GM12873 (cell line): Measurements from ENCODE around the gene FIGN.

ENCODE experiments used
- TF ChIP-seq, protein P1 (sequence below): IDR thresholded peaks from 2 replicates; pipeline ENCODE4 v1.5.1; 2012; ENCODE audit warnings: low read depth, mild to moderate bottlenecking, moderate library complexity, low read length, control low read depth; ENCODE audit not compliant: insufficient read depth; ENCODE audit errors: missing control alignments

FIGN gene

DNA sequence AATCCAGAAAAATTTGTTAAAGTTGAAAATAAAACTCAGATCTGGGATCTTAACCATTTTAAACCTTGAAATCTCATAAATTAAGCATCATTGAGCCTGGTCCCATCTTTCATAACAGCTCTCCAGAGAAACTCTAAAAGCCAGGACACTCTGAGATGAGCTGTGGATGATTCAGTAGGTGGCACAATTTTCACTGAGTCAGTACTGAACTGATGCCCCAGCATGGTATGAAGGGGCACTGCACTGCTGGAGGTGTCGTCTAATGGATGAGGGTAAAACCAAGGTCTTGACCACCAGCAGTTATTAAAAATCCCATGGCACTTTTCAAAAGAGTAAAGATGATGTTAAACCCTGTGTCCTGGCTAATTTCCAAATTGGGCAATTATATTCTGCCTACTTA is 170.6 kb downstream of the FIGN start:
- TF ChIP-seq, protein P1, sequence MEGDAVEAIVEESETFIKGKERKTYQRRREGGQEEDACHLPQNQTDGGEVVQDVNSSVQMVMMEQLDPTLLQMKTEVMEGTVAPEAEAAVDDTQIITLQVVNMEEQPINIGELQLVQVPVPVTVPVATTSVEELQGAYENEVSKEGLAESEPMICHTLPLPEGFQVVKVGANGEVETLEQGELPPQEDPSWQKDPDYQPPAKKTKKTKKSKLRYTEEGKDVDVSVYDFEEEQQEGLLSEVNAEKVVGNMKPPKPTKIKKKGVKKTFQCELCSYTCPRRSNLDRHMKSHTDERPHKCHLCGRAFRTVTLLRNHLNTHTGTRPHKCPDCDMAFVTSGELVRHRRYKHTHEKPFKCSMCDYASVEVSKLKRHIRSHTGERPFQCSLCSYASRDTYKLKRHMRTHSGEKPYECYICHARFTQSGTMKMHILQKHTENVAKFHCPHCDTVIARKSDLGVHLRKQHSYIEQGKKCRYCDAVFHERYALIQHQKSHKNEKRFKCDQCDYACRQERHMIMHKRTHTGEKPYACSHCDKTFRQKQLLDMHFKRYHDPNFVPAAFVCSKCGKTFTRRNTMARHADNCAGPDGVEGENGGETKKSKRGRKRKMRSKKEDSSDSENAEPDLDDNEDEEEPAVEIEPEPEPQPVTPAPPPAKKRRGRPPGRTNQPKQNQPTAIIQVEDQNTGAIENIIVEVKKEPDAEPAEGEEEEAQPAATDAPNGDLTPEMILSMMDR: no peak

DNA sequence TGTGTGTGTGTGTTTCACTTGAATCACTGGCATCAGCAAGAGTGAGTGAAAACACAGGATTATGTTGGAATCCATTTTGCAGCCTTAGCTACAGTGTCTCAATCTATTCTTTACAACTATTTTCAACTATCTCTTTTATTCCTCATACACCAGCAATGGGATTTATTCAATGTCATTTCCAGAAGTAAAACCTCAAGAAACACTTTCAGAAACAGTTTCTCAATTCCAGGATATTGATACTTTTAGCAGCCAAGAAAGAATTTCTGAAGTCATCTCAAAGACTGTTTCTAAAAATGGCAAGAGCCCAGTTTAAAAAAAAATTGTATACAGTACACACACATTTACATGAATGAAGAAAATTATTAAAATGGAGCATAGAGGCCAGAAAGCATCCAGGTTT is 171.6 kb downstream of the FIGN start:
- TF ChIP-seq, protein P1: no peak

DNA sequence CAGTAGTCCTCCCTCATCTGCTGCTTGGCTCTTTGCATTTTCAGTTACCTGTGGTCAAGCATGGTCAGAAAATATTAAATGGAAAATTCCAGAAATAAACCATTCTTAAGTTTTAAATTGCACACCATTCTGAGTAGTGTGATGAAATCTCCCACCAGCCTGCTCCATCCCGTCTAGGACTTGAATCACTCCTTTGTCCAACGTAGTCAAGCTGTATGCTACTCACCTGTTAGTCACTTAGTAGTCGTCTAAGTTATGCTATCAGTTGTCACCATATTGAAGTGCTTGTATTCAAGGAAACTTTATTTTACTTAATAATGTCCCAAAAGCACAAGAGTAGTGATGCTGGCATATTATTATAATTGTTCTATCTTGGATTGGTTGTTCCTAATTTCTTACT is 172.5 kb downstream of the FIGN start:
- TF ChIP-seq, protein P1: no peak

GRCh38 chr2:163558251-163559021 is 177.4 kb downstream of the FIGN start:
- TF ChIP-seq, protein P1: no peak

DNA sequence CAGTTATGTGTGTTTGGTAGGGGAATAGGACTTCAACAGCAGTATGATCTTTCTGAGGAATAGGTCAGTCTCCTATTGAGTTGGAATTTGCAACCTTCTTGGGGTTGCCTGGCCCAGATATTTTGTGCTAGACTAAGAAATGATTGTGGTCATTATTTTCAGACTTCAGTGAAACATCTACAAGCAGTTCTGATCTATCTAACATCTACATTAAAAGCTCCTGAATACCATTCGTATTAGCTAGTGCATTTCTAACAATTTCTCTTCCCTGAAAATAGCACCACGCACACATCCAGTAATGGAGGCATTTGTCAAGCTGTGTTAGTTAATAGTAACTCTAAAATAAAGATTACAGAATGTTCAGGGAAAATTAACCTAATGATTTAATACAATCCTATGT is 179.3 kb downstream of the FIGN start:
- TF ChIP-seq, protein P1: no peak

- TF ChIP-seq, protein P1: no peak
These were observed 180.9 kb downstream of the FIGN start for GRCh38 chr2:163554864-163555263.

DNA sequence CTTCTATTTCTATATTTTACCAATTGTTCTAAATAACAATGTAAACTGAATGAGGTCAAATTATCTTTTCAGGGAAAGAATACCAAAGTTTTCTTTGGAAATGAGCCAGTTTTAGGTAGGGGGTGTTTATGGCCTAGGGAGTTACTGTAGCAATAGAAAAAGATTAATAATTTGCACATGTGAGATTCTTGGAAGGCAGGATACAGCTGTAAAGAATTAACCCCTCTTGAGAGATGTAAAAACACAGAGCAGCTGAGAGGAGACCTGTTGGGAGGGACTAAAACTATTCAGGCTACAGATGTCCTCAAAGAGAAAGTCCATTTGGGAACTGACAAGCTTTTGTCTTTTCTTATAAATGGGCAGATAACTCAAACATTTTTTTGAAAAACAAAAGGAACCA is 182.2 kb downstream of the FIGN start:
- TF ChIP-seq, protein P1: no peak
